ENCODE results near the gene MMP10. TPM values are rescaled to one million over a fixed set of nuclear protein-coding genes. Genes with fewer than 3 reads are reported as not detected.

Gene MMP10
- total RNA-seq, 2 donors from 2014 or later, result not detected

- no peaks in the 10 kb centered on the region for H3K9me3 Mint-ChIP-seq
- no peak overlapping the region for H3K4me3 Mint-ChIP-seq
- H3K27ac Mint-ChIP-seq, result no peak overlapping the region
- ATAC-seq (replicated peaks), result no peak
- no peaks in the 10 kb centered on the region for H3K36me3 Mint-ChIP-seq (ENCODE audit: low read depth)
- no peaks in the 10 kb centered on the region for H3K4me1 Mint-ChIP-seq
- H3K27me3 Mint-ChIP-seq, result no peaks in the 10 kb centered on the region
Observed at GRCh38 chr11:102794382-102794781, 14.0 kb upstream of the MMP10 start.

GRCh38 chr11:102793677-102794290, 13.4 kb upstream of the MMP10 start:
- H3K36me3 Mint-ChIP-seq (ENCODE audit: low read depth), result no peaks in the 10 kb centered on the region

GRCh38 chr11:102792604-102793003, 12.2 kb upstream of the MMP10 start:
- Mint-ChIP-seq H3K27me3 (no peaks in the 10 kb centered on the region), H3K27ac (no peak overlapping the region), H3K36me3 (ENCODE audit: low read depth) (no peaks in the 10 kb centered on the region), H3K9me3 (no peaks in the 10 kb centered on the region), H3K4me1 (no peaks in the 10 kb centered on the region), H3K4me3 (no peak overlapping the region)
- no peak for ATAC-seq (replicated peaks)

More at GRCh38 chr11:102793677-102794290, 13.4 kb upstream of the MMP10 start:
- Mint-ChIP-seq H3K27me3 (no peaks in the 10 kb centered on the region), H3K27ac (no peak overlapping the region), H3K4me1 (no peaks in the 10 kb centered on the region), H3K9me3 (no peaks in the 10 kb centered on the region), H3K4me3 (no peak overlapping the region)
- ATAC-seq (replicated peaks), result no peak

GRCh38 chr11:102791271-102792036, 11.0 kb upstream of the MMP10 start:
- no peak for ATAC-seq (replicated peaks)
- Mint-ChIP-seq H3K27ac (no peak overlapping the region), H3K4me3 (no peak overlapping the region), H3K27me3 (no peaks in the 10 kb centered on the region), H3K36me3 (ENCODE audit: low read depth) (no peaks in the 10 kb centered on the region), H3K4me1 (no peaks in the 10 kb centered on the region), H3K9me3 (no peaks in the 10 kb centered on the region)

- no peaks in the 10 kb centered on the region for H3K4me1 Mint-ChIP-seq
- H3K27ac Mint-ChIP-seq, result no peak overlapping the region
- no peaks in the 10 kb centered on the region for H3K27me3 Mint-ChIP-seq
- no peaks in the 10 kb centered on the region for H3K36me3 Mint-ChIP-seq (ENCODE audit: low read depth)
- ATAC-seq (replicated peaks), result no peak
- no peak overlapping the region for H3K4me3 Mint-ChIP-seq
- H3K9me3 Mint-ChIP-seq, result no peaks in the 10 kb centered on the region
Observed at GRCh38 chr11:102788334-102788995, 8.0 kb upstream of the MMP10 start.

- Mint-ChIP-seq H3K36me3 (ENCODE audit: low read depth) (no peaks in the 10 kb centered on the region), H3K4me3 (no peak overlapping the region), H3K9me3 (no peaks in the 10 kb centered on the region), H3K27me3 (peaks cover 16% of the 10 kb centered on the region), H3K27ac (no peak overlapping the region), H3K4me1 (no peaks in the 10 kb centered on the region)
- no peak for ATAC-seq (replicated peaks)
Observed at GRCh38 chr11:102784380-102784779, 4.0 kb upstream of the MMP10 start.

- Mint-ChIP-seq H3K27ac (no peak overlapping the region), H3K4me3 (no peak overlapping the region), H3K36me3 (ENCODE audit: low read depth) (no peaks in the 10 kb centered on the region), H3K27me3 (peaks cover 16% of the 10 kb centered on the region), H3K4me1 (no peaks in the 10 kb centered on the region), H3K9me3 (no peaks in the 10 kb centered on the region)
- no peak for ATAC-seq (replicated peaks)
Observed at GRCh38 chr11:102783720-102784119, 3.3 kb upstream of the MMP10 start.

GRCh38 chr11:102783016-102783415, 2.6 kb upstream of the MMP10 start:
- Mint-ChIP-seq H3K4me3 (no peak overlapping the region), H3K27me3 (peaks cover 16% of the 10 kb centered on the region), H3K27ac (no peak overlapping the region), H3K9me3 (no peaks in the 10 kb centered on the region), H3K36me3 (ENCODE audit: low read depth) (no peaks in the 10 kb centered on the region), H3K4me1 (no peaks in the 10 kb centered on the region)
- ATAC-seq (replicated peaks), result no peak

- no peaks in the 10 kb centered on the region for H3K9me3 Mint-ChIP-seq
- H3K4me3 Mint-ChIP-seq, result no peak overlapping the region
- H3K27me3 Mint-ChIP-seq, result peaks cover 16% of the 10 kb centered on the region
- H3K27ac Mint-ChIP-seq, result no peak overlapping the region
- H3K4me1 Mint-ChIP-seq, result no peaks in the 10 kb centered on the region
- no peaks in the 10 kb centered on the region for H3K36me3 Mint-ChIP-seq (ENCODE audit: low read depth)
- ATAC-seq (replicated peaks), result no peak
Observed at GRCh38 chr11:102781676-102782075, 1.2 kb upstream of the MMP10 start.

- Mint-ChIP-seq H3K9me3 (no peaks in the 10 kb centered on the region), H3K27me3 (peaks cover 16% of the 10 kb centered on the region), H3K36me3 (ENCODE audit: low read depth) (no peaks in the 10 kb centered on the region), H3K27ac (no peak overlapping the region), H3K4me1 (no peaks in the 10 kb centered on the region), H3K4me3 (no peak overlapping the region)
- ATAC-seq (replicated peaks), result no peak
Observed at GRCh38 chr11:102776454-102776853, 4.0 kb downstream of the MMP10 start.

- peaks cover 10% of the 10 kb centered on the region for H3K27me3 Mint-ChIP-seq
- no peak overlapping the region for H3K4me3 Mint-ChIP-seq
- no peaks in the 10 kb centered on the region for H3K36me3 Mint-ChIP-seq (ENCODE audit: low read depth)
- H3K9me3 Mint-ChIP-seq, result no peaks in the 10 kb centered on the region
- H3K27ac Mint-ChIP-seq, result no peak overlapping the region
- no peaks in the 10 kb centered on the region for H3K4me1 Mint-ChIP-seq
- no peak for ATAC-seq (replicated peaks)
Observed at GRCh38 chr11:102773386-102773785, 7.0 kb downstream of the MMP10 start.

- ATAC-seq (replicated peaks), result no peak
- Mint-ChIP-seq H3K27ac (no peak overlapping the region), H3K9me3 (no peaks in the 10 kb centered on the region), H3K4me3 (no peak overlapping the region), H3K27me3 (peaks cover 10% of the 10 kb centered on the region), H3K36me3 (ENCODE audit: low read depth) (no peaks in the 10 kb centered on the region), H3K4me1 (no peaks in the 10 kb centered on the region)
Observed at GRCh38 chr11:102771351-102771750, 9.1 kb downstream of the MMP10 start.

GRCh38 chr11:102770191-102770590, 10.2 kb downstream of the MMP10 start:
- Mint-ChIP-seq H3K9me3 (no peaks in the 10 kb centered on the region), H3K4me1 (no peaks in the 10 kb centered on the region), H3K4me3 (no peak overlapping the region), H3K27ac (no peak overlapping the region), H3K27me3 (peaks cover 10% of the 10 kb centered on the region), H3K36me3 (ENCODE audit: low read depth) (no peaks in the 10 kb centered on the region)
- no peak for ATAC-seq (replicated peaks)

GRCh38 chr11:102767800-102768199, 12.6 kb downstream of the MMP10 start:
- Mint-ChIP-seq H3K4me3 (no peak overlapping the region), H3K36me3 (ENCODE audit: low read depth) (no peaks in the 10 kb centered on the region), H3K9me3 (no peaks in the 10 kb centered on the region), H3K27me3 (peaks cover 9% of the 10 kb centered on the region), H3K27ac (no peak overlapping the region), H3K4me1 (no peaks in the 10 kb centered on the region)
- no peak for ATAC-seq (replicated peaks)

- no peak for ATAC-seq (replicated peaks)
- Mint-ChIP-seq H3K36me3 (ENCODE audit: low read depth) (no peaks in the 10 kb centered on the region), H3K27ac (no peak overlapping the region), H3K9me3 (no peaks in the 10 kb centered on the region), H3K4me3 (no peak overlapping the region), H3K4me1 (no peaks in the 10 kb centered on the region), H3K27me3 (peaks cover 10% of the 10 kb centered on the region)
Observed at GRCh38 chr11:102763440-102763839, 17.0 kb downstream of the MMP10 start.

Measured in activated T-helper 17 cell treated with anti-CD3 and anti-CD28 coated beads, Interleukin-2, amount 50 U/mL, for 72 hours (primary cell).